ENCODE data around the gene UBAP1L.
"Not testable (repeated sequence)": the region's sequence is repeated elsewhere in the genome, so short reads cannot be mapped to it uniquely, and the experiment has no call there.

UBAP1L gene

GRCh38 chr15:65115086-65115485 is at the start of gene UBAP1L:
TSS of gene UBAP1L (minus strand) at chr15:65115200. CDS start at chr15:65106215, 8,985 bp downstream.
- no peak for DNase-seq

GRCh38 chr15:65164139-65164538 is 49.1 kb upstream of the UBAP1L start:
- no peak for DNase-seq

DNA sequence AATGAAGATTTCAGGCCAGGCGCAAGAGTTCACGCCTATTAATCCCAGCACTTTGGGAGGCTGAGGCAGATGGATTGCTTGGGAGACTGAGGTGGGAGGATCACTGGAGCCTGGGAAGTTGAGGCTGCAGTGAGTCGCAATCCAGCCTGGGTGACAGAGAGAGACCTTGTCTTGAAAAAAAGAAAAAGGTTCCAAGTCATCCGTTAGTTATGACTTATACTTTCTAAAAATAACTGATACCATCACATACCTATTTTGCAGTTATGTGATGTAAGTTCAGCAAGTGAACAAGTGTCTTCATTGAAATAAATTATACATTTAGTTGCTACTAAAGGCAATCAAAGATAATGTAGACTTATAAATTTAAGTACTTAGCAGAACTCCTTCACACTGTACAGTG is 48.0 kb upstream of the UBAP1L start:
- DNase-seq: no peak

GRCh38 chr15:65156692-65157091 is 41.7 kb upstream of the UBAP1L start:
- no peak for DNase-seq

- DNase-seq: no peak
These were observed 39.7 kb upstream of the UBAP1L start for GRCh38 chr15:65154720-65155119.

GRCh38 chr15:65147902-65148301 is 32.9 kb upstream of the UBAP1L start:
- no peak for DNase-seq

DNA sequence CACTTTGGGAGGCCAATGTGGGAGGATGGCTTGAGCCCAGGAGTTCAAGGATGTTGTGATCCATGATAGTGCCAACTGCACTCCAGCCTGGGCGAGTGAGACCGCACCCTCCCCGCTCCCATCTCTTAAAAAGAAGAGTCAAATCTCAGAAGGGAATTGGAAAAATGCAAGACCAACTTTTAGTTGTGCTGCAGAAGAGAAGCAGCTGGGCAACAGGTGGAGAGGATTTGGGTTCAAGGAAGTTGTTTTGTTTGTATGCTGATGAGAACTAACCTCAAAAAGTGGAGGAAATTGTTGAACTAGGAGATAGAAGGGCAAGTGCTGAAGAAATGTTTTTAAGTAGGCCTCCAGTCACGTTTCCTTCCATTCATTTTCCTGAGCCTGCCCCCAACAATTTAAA is 31.4 kb upstream of the UBAP1L start:
- no peak for DNase-seq

DNA sequence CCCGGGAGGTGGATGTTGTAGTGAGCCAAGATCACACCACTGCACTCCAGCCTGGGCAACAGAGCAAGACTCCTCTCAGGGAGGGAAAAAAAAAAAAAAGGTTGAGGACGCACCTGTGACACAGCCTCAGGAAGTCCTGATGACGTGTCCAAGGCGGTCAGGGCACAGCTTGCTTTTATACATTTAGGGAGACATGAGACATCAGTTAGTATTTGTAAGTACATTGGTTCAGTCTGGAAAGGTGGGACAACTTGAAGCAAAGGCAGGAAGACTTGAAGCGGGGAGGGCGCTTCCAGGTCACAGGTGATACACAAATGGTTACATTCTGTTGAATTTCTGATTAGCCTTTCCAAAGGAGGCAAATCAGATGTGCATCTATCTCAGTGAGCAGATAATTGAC is 23.6 kb upstream of the UBAP1L start:
- DNase-seq: not testable (repeated sequence)

- DNase-seq: not testable (repeated sequence)
These were observed 22.9 kb upstream of the UBAP1L start for GRCh38 chr15:65137893-65138292.

- DNase-seq: not testable (repeated sequence)
These were observed 22.1 kb upstream of the UBAP1L start for GRCh38 chr15:65137089-65137488.

DNA sequence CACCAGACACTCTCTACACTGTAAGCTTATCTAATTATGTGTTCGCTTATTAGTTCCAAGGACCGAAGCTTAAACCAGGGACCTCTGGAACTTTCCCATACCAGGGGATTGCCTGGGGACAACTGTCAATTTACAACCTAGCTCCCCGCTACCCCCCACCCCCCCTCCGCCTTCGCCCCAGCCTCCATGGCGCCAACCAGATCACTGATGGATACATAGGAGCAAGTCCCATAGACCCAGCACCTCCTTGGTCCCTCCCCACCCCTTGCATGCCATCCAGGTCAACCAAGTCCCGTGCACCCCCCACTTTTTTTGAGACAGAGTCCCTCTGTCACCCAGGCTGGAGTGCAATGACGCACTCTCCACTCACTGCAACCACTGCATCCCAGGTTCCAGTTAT is 19.5 kb upstream of the UBAP1L start:
- DNase-seq: no peak

DNA sequence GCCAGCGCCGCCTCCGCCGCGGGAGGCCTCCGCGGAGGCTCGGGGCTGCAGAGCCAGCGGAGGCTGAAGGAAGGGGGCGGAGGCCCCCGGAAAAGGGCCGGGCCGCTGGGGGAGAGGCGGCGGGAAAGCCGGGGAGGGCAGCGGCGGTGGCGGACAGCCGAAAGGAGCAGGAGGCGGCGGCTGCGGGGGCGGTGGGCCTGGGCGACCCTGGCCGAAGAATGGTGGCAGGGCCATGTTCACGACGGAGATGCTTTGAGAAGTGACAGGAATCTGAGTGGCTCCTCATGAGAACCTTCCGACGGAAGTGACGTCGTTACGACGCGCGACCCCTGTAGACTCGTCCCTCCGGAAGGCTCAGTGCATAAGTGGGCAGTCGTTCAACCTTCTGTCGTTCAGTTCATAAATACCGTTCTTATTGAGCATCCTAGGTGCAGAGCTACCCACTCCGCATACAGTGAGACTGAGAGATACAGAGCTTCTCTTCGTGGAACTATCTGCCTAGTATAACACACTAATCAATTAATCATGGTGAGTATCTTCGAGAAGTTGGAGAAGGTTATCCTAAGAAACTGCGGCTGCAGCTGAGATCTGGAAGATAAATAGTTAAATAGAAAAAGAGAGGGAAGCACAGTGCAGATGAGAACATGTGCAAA is 18.7 kb upstream of the UBAP1L start, which contains the start of gene PDCD7:
Gene PDCD7 (minus strand): TSS at position 261 of the 653 bp plus-strand sequence. CDS start 27 bp downstream, at position 234.
- DNase-seq: peak; percentile 80 to 82

DNA sequence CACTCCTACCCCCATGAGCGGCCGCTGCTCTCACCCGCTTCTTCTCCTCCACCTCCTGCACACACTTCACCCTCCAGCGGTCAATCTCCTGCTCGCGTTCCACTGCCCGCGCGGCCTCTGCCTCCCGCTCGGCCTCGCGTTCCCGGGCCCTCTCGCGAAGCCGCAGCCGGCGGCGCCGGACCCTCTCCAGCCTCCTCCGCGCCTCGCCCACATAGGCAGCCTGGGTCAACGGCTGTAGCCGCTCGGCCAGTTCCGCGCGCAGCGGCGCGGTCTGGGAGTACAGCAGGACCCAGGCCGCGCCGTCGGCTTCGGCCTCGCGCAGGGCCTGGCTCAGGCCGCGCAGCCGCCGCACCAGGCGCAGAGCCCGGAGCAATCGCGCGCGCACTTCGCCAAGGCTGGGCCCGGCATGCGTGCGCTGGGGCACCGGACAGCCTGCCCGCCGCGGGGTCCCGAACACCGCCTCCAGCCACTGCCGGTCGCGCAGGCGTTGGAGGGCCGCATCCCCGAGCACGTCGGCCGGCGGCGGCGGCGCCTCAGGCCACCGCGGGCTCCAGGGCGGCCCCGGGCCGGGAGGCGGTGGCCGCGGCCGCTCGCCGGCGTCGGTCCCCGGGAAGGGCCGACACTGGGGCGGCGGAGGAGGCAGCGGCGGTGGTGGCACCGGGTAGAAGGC is 18.0 kb upstream of the UBAP1L start:
- DNase-seq: peak; percentile 22 to 40

DNA sequence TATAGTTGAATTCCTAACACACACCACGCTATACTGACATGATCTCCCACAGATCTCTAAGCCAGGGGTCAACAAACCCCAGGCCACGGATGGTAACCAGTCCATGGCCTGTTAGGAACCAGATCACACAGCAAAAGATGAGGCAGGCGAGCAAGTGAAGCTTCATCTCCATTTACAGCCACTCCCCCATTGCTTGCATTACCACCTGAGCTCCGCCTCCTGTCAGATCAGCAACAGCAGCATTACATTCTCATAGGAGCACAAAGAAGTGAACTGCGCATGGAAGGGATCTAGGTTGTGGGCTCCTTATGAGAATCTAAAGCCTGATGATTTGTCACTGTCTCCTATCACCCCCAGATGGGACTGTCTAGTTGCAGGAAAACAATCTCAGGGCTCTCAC is 15.9 kb upstream of the UBAP1L start:
- no peak for DNase-seq

GRCh38 chr15:65115542-65115941 is 542 bp upstream of the UBAP1L start:
- DNase-seq: no peak

- DNase-seq: no peak
These were observed 4.2 kb downstream of the UBAP1L start for GRCh38 chr15:65110676-65111292.

DNA sequence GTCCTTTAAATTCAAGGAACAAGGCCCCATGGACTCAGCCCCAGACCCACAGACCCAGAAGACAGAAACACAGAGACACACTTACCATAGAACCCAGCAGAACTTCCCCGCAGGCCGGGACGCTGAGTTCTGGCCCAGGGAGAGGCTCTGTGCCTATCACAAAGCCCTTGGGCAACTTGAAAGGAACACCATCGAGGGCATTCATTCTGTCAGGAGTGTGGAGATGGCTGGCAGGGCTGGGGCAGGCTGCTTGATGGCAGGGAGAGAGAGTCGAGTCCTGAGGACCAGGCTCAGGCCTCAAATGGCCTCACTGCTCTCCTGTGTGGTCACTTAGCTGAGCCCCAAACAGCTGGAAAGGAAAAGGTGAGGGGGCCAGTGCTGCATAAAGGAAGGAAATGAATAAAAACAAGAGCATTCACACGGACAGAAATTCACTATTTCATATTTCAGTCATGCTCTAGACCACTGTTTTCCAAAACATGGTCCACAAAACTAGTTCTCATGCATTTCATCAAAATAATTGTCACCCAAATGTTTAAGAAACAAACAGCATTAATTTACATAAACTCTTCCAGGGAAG is 8.9 kb downstream of the UBAP1L start:
- DNase-seq: no peak

GRCh38 chr15:65105038-65105437 is 10.0 kb downstream of the UBAP1L start:
- DNase-seq: no peak

DNA sequence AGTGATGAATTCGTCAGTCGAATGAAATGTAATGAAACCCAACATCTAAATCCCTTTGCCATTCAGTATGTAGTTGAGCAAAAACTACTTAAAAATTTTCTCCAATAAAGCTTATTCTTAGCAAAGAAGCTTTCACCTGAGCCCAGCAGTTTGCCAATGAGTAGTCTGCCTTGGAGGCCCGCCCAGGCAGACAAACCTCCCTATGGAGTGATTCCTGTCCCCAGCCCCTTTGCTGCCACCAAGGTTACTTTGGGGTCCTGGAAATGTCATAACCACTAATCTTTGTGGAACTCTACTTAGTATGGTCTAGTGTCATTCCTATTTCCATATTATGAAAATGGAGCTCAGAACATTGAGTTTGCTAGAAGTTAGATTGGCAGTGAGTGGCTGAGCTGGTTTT is 12.1 kb downstream of the UBAP1L start:
- no peak for DNase-seq

- DNase-seq: no peak
These were observed 12.9 kb downstream of the UBAP1L start for GRCh38 chr15:65101891-65102708.

GRCh38 chr15:65101411-65101890 is 13.5 kb downstream of the UBAP1L start:
- DNase-seq: peak; percentile 64 to 70

DNA sequence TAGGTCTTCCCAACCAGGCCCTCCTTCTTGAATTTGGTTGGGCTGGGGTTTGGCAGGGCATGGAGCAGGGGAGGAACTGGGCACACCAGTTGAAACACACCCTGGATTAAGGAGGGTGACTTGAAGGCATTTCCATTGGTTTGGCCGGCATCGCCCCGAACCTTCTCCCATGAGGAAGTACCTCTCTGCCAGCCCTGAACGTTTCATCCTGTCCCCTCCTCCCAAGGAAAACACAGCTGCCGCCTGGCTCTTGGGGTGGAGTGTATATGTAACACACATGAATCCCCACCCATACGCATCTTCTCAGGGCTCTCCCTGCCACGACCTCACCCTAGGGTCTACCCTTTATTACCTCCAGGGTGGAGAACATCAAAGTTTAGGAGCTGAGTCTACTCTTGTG is 14.6 kb downstream of the UBAP1L start:
- no peak for DNase-seq

DNA sequence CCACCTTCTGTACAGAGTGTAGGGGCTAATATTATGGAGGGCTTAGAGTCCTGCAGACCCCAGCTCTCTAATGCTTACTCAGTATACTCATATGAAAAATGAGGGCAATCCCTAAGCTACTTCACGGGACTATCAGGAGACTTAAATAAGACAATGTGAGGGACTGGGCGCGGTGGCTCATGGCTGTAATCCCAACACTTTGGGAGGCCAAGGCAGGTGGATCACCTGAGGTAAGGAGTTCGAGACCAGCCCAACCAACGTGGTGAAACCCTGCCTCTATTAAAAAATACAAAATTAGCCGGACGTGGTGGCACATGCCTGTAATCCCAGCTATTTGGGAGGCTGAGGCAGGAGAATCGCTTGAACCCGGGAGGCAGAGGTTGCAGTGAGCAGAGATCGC is 15.2 kb downstream of the UBAP1L start:
- not testable (repeated sequence) for DNase-seq

All from stimulated activated CD4-positive, alpha-beta T cell treated with anti-CD3 and anti-CD28 coated beads, Interleukin-2, amount 100 ng/mL, for 24 hours (primary cell).